ENCODE data around the gene GRAMD4. TPM values are rescaled to one million over a fixed set of nuclear protein-coding genes. Genes with fewer than 3 reads are reported as not detected.

GRAMD4 gene
- total RNA-seq, 1 donor from 2014 or later, result 26.1 TPM

DNA sequence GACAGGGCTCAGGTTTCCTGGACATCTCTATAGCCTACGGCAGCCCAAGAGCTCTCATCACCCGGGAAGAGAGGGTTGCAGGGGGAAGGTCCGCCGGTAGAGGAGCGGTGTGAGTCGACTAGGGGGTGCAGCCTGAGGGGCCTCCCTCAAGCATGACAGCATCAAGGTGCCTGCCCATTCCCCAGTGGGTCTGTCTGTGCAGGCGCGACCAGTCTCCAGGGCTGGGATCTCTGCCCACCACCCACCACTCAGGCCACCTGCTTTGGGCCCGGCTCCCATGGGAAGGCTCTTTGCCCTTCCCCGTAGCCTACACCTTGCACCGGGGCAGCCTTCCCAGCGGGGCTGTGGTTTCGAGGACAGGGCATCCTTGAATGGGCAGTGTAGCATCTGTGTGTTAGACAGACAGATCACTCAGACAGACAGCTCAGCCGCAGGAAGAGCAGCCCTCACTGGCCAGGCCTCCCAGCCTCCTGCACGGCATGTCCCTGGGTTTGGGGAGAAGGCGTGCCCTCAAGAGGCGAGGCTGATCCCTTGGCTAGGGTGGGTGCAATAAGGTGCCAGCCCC lies 88.7 kb downstream of the GRAMD4 start:
- no peak overlapping the region for H3K4me3 ChIP-seq (ENCODE audit: low read length in 3 of 3)
- no peak overlapping the region for H3K9ac ChIP-seq (ENCODE audit: low read depth in 1 of 3, low read length in 3 of 3)
- no peak overlapping the region for H3K27ac ChIP-seq (ENCODE audit: low read depth, low read length)
- H3K27me3 ChIP-seq (ENCODE audit: control insufficient read depth in 3 of 3, insufficient read depth in 3 of 3, low read length in 3 of 3), result no peaks in the 10 kb centered on the region
- H3K36me3 ChIP-seq (ENCODE audit: control insufficient read depth in 3 of 3, insufficient read depth in 3 of 3, low read length in 3 of 3), result peaks cover 49 to 58% (median 51%) of the 10 kb centered on the region in 3 donors
- H3K4me1 ChIP-seq (ENCODE audit: control insufficient read depth in 3 of 3, insufficient read depth in 3 of 3, low read length in 3 of 3), result no peaks in the 10 kb centered on the region
- H3K9me3 ChIP-seq (ENCODE audit: control insufficient read depth in 3 of 3, low read length in 3 of 3), result no peaks in the 10 kb centered on the region

- no peak overlapping the region for H3K27ac ChIP-seq (ENCODE audit: low read depth, low read length)
- no peak overlapping the region for H3K9ac ChIP-seq (ENCODE audit: low read depth in 1 of 3, low read length in 3 of 3)
- H3K27me3 ChIP-seq (ENCODE audit: control insufficient read depth in 3 of 3, insufficient read depth in 3 of 3, low read length in 3 of 3), result no peaks in the 10 kb centered on the region
- H3K4me1 ChIP-seq (ENCODE audit: control insufficient read depth in 3 of 3, insufficient read depth in 3 of 3, low read length in 3 of 3), result peaks cover 0 to 4% (median 0%) of the 10 kb centered on the region in 3 donors
- H3K9me3 ChIP-seq (ENCODE audit: control insufficient read depth in 3 of 3, low read length in 3 of 3), result no peaks in the 10 kb centered on the region
- peaks cover 41 to 47% (median 45%) of the 10 kb centered on the region in 3 donors for H3K36me3 ChIP-seq (ENCODE audit: control insufficient read depth in 3 of 3, insufficient read depth in 3 of 3, low read length in 3 of 3)
- H3K4me3 ChIP-seq (ENCODE audit: low read length in 3 of 3), result no peak overlapping the region
Measured at GRCh38 chr22:46710806-46711205, 90.6 kb downstream of the GRAMD4 start.

DNA sequence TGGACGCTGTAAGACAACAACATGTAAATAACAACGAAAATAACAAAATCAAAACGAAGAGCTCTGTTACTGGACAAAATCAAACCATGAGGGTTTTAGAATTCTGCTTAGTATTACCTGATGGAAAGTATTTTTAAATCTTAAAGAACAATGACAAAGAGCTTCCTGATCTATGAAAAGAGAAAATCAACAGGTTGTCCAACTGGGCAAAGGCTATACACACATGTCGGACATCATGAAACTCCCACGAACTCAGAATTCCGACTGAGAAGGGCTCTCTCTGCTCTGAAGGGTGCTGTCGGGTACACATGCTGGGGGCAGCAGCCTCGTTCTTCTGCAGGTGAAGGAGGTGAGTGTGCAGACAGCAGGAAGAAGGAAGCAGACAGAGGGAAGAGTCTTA lies 92.1 kb downstream of the GRAMD4 start:
- Histone ChIP-seq H3K36me3 (ENCODE audit: control insufficient read depth in 3 of 3, insufficient read depth in 3 of 3, low read length in 3 of 3) (peaks cover 34 to 44% (median 41%) of the 10 kb centered on the region in 3 donors), H3K27me3 (ENCODE audit: control insufficient read depth in 3 of 3, insufficient read depth in 3 of 3, low read length in 3 of 3) (no peaks in the 10 kb centered on the region), H3K9ac (ENCODE audit: low read depth in 1 of 3, low read length in 3 of 3) (no peak overlapping the region), H3K9me3 (ENCODE audit: control insufficient read depth in 3 of 3, low read length in 3 of 3) (no peaks in the 10 kb centered on the region), H3K4me1 (ENCODE audit: control insufficient read depth in 3 of 3, insufficient read depth in 3 of 3, low read length in 3 of 3) (peaks cover 0 to 4% (median 0%) of the 10 kb centered on the region in 3 donors), H3K27ac (ENCODE audit: low read depth, low read length) (no peak overlapping the region), H3K4me3 (ENCODE audit: low read length in 3 of 3) (no peak overlapping the region)

DNA sequence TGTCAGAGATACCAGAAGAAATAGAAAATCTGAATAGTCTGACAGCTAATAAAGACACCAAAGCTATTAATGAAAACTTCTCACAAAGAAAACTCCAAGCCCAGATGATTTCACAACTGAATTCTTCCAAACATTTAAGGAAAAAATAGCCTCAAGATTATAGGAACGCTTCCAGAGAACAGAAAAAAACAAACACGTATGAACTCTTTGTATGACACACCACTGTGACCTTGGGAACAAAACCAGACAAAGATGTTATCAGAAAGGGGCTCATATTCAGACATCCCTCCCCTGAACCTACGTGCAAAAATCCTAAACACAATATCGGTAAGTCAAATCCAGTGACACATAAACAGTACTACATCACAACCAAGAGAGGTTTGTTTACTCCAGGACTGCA lies 94.4 kb downstream of the GRAMD4 start:
- no peaks in the 10 kb centered on the region for H3K9me3 ChIP-seq (ENCODE audit: control insufficient read depth in 3 of 3, low read length in 3 of 3)
- H3K27me3 ChIP-seq (ENCODE audit: control insufficient read depth in 3 of 3, insufficient read depth in 3 of 3, low read length in 3 of 3), result no peaks in the 10 kb centered on the region
- H3K4me3 ChIP-seq (ENCODE audit: low read length in 3 of 3), result no peak overlapping the region
- H3K4me1 ChIP-seq (ENCODE audit: control insufficient read depth in 3 of 3, insufficient read depth in 3 of 3, low read length in 3 of 3), result peaks cover 0 to 4% (median 0%) of the 10 kb centered on the region in 3 donors
- H3K27ac ChIP-seq (ENCODE audit: low read depth, low read length), result no peak overlapping the region
- H3K9ac ChIP-seq (ENCODE audit: low read depth in 1 of 3, low read length in 3 of 3), result no peak overlapping the region
- H3K36me3 ChIP-seq (ENCODE audit: control insufficient read depth in 3 of 3, insufficient read depth in 3 of 3, low read length in 3 of 3), result peaks cover 30 to 43% (median 38%) of the 10 kb centered on the region in 3 donors

DNA sequence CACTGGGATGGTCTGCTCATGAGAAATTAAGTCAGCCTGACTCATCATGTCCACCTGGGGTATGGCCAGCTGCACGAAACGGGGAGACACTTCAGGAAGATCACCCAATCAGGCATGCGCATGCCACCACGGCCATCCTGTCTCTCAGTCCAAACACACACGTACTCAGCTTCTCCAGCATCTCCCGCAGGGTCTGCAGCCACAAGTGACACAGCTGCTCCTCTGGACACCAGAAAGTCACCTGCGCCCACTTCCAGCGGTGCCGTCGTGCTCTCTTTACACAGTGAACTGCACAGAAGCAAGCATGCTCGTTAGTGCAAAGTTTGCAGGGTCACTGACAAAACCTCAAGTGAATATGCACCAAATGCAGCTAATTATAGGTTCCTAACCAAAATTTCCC lies 99.7 kb downstream of the GRAMD4 start:
- Histone ChIP-seq H3K36me3 (ENCODE audit: control insufficient read depth in 3 of 3, insufficient read depth in 3 of 3, low read length in 3 of 3) (peaks cover 26 to 36% (median 33%) of the 10 kb centered on the region in 3 donors), H3K27ac (ENCODE audit: low read depth, low read length) (no peak overlapping the region), H3K9ac (ENCODE audit: low read depth in 1 of 3, low read length in 3 of 3) (no peak overlapping the region), H3K4me1 (ENCODE audit: control insufficient read depth in 3 of 3, insufficient read depth in 3 of 3, low read length in 3 of 3) (peaks cover 0 to 6% (median 0%) of the 10 kb centered on the region in 3 donors), H3K4me3 (ENCODE audit: low read length in 3 of 3) (no peak overlapping the region), H3K27me3 (ENCODE audit: control insufficient read depth in 3 of 3, insufficient read depth in 3 of 3, low read length in 3 of 3) (no peaks in the 10 kb centered on the region), H3K9me3 (ENCODE audit: control insufficient read depth in 3 of 3, low read length in 3 of 3) (no peaks in the 10 kb centered on the region)

DNA sequence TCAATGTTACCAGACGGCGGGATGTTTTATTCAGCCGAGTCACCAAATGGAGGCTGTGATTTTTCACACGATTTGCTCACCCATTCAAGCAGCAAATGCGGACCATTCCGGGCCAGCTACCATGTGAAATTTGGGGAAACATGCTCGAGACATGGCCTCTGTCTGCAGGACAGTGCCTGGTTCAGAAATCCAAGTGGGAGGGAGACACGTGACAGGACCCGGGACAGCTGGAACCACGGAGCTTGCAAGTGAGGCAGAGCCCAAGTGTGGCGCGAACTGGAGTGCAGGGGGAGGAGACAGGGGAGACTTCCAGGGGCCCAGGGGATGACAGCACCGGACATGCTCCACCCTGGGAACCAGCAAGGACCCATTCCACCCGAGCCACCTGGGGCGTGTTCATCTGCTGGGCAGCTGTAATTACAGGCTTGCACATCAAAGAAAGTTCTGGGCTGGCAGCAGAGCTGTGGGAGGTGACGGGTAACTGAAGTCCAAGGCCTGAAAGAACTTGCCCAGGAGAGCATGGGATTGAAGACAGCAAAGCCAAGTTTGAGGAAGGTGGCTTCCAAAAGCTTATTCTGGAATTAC lies 101.4 kb downstream of the GRAMD4 start:
- peaks cover 30 to 36% (median 33%) of the 10 kb centered on the region in 3 donors for H3K36me3 ChIP-seq (ENCODE audit: control insufficient read depth in 3 of 3, insufficient read depth in 3 of 3, low read length in 3 of 3)
- no peak overlapping the region for H3K4me3 ChIP-seq (ENCODE audit: low read length in 3 of 3)
- H3K4me1 ChIP-seq (ENCODE audit: control insufficient read depth in 3 of 3, insufficient read depth in 3 of 3, low read length in 3 of 3), result peaks cover 0 to 12% (median 7%) of the 10 kb centered on the region in 3 donors
- no peaks in the 10 kb centered on the region for H3K9me3 ChIP-seq (ENCODE audit: control insufficient read depth in 3 of 3, low read length in 3 of 3)
- no peak overlapping the region for H3K27ac ChIP-seq (ENCODE audit: low read depth, low read length)
- no peaks in the 10 kb centered on the region for H3K27me3 ChIP-seq (ENCODE audit: control insufficient read depth in 3 of 3, insufficient read depth in 3 of 3, low read length in 3 of 3)
- no peak overlapping the region for H3K9ac ChIP-seq (ENCODE audit: low read depth in 1 of 3, low read length in 3 of 3)

GRCh38 chr22:46723882-46724281 lies 103.7 kb downstream of the GRAMD4 start:
- Histone ChIP-seq H3K27ac (ENCODE audit: low read depth, low read length) (no peak overlapping the region), H3K9ac (ENCODE audit: low read depth in 1 of 3, low read length in 3 of 3) (no peak overlapping the region), H3K4me3 (ENCODE audit: low read length in 3 of 3) (no peak overlapping the region), H3K9me3 (ENCODE audit: control insufficient read depth in 3 of 3, low read length in 3 of 3) (no peaks in the 10 kb centered on the region), H3K36me3 (ENCODE audit: control insufficient read depth in 3 of 3, insufficient read depth in 3 of 3, low read length in 3 of 3) (peaks cover 14 to 15% (median 15%) of the 10 kb centered on the region in 3 donors), H3K4me1 (ENCODE audit: control insufficient read depth in 3 of 3, insufficient read depth in 3 of 3, low read length in 3 of 3) (peaks cover 6 to 21% (median 18%) of the 10 kb centered on the region in 3 donors), H3K27me3 (ENCODE audit: control insufficient read depth in 3 of 3, insufficient read depth in 3 of 3, low read length in 3 of 3) (no peaks in the 10 kb centered on the region)

DNA sequence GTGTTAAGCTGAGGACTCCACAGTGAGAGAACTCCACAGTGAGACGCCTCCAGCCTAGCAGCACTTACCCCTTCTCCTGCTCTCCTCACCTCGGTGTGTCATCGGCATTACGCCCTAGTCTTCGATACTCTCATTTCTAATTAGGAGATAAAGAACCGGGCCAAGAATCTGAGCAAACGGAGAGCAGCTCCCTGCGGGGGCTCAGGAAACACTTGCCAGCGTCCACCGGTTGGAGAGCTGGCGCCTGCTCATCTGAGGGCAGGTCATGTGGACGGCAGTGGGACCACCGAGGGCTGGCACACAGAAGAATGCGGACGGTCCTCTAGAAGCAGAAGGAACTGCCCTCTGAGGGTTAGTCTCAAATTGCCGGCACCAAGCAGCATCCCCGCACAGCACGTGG lies 104.9 kb downstream of the GRAMD4 start:
- H3K36me3 ChIP-seq (ENCODE audit: control insufficient read depth in 3 of 3, insufficient read depth in 3 of 3, low read length in 3 of 3), result peaks cover 3 to 5% (median 4%) of the 10 kb centered on the region in 3 donors
- H3K4me3 ChIP-seq (ENCODE audit: low read length in 3 of 3), result no peak overlapping the region
- no peaks in the 10 kb centered on the region for H3K27me3 ChIP-seq (ENCODE audit: control insufficient read depth in 3 of 3, insufficient read depth in 3 of 3, low read length in 3 of 3)
- H3K27ac ChIP-seq (ENCODE audit: low read depth, low read length), result no peak overlapping the region
- H3K9ac ChIP-seq (ENCODE audit: low read depth in 1 of 3, low read length in 3 of 3), result no peak overlapping the region
- peaks cover 6 to 25% (median 20%) of the 10 kb centered on the region in 3 donors for H3K4me1 ChIP-seq (ENCODE audit: control insufficient read depth in 3 of 3, insufficient read depth in 3 of 3, low read length in 3 of 3)
- no peaks in the 10 kb centered on the region for H3K9me3 ChIP-seq (ENCODE audit: control insufficient read depth in 3 of 3, low read length in 3 of 3)

- no peaks in the 10 kb centered on the region for H3K9me3 ChIP-seq (ENCODE audit: control insufficient read depth in 3 of 3, low read length in 3 of 3)
- peaks cover 2 to 4% (median 4%) of the 10 kb centered on the region in 3 donors for H3K36me3 ChIP-seq (ENCODE audit: control insufficient read depth in 3 of 3, insufficient read depth in 3 of 3, low read length in 3 of 3)
- H3K27ac ChIP-seq (ENCODE audit: low read depth, low read length), result no peak overlapping the region
- peaks cover 9 to 36% (median 32%) of the 10 kb centered on the region in 3 donors for H3K4me1 ChIP-seq (ENCODE audit: control insufficient read depth in 3 of 3, insufficient read depth in 3 of 3, low read length in 3 of 3)
- no peak overlapping the region for H3K9ac ChIP-seq (ENCODE audit: low read depth in 1 of 3, low read length in 3 of 3)
- H3K27me3 ChIP-seq (ENCODE audit: control insufficient read depth in 3 of 3, insufficient read depth in 3 of 3, low read length in 3 of 3), result no peaks in the 10 kb centered on the region
- no peak overlapping the region for H3K4me3 ChIP-seq (ENCODE audit: low read length in 3 of 3)
Measured at GRCh38 chr22:46726066-46726985, 106.1 kb downstream of the GRAMD4 start.

DNA sequence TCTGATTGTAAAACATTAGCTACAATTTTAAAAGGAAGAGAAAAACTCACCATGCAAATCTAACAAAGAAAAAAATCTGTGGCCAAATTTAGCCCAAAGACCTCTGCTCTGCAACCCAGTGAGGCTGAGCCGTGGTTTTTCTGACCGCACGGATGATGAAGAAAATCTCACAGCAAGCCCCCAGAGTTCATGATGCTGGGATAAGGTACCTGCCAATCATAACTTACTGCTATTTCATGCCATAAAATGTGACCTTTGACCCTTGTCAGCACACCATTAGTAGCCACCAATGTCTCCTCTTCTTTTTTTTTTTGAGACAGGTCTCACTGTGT lies 106.8 kb downstream of the GRAMD4 start:
- H3K27ac ChIP-seq (ENCODE audit: low read depth, low read length), result no peak overlapping the region
- no peaks in the 10 kb centered on the region for H3K9me3 ChIP-seq (ENCODE audit: control insufficient read depth in 3 of 3, low read length in 3 of 3)
- no peak overlapping the region for H3K9ac ChIP-seq (ENCODE audit: low read depth in 1 of 3, low read length in 3 of 3)
- no peaks in the 10 kb centered on the region for H3K27me3 ChIP-seq (ENCODE audit: control insufficient read depth in 3 of 3, insufficient read depth in 3 of 3, low read length in 3 of 3)
- H3K4me3 ChIP-seq (ENCODE audit: low read length in 3 of 3), result no peak overlapping the region
- H3K4me1 ChIP-seq (ENCODE audit: control insufficient read depth in 3 of 3, insufficient read depth in 3 of 3, low read length in 3 of 3), result peaks cover 14 to 38% (median 36%) of the 10 kb centered on the region in 3 donors
- H3K36me3 ChIP-seq (ENCODE audit: control insufficient read depth in 3 of 3, insufficient read depth in 3 of 3, low read length in 3 of 3), result peaks cover 2 to 4% (median 4%) of the 10 kb centered on the region in 3 donors

Measured in skeletal muscle tissue (tissue), 4 donors.